Adrenal gland (tissue), 12 donors: ENCODE data around the gene PANX2. TPM values are rescaled to one million over a fixed set of nuclear protein-coding genes. Genes with fewer than 3 reads are reported as not detected.
A peak's percentile ranks its signal among the peaks of the same experiment; 100 is the strongest.

Source experiments
- DNase-seq, 7 donors: peaks; one replicate each; pipeline ENCODE4 v3.0.0-alpha.2; 2019 to 2020
- H3K27ac ChIP-seq, 5 donors: fragments of 200-600 bp; sonication (generic) in 4 of 5; 1 replicate in 3 of 5; 2 replicates in 2 of 5; pipeline versions ENCODE4 v1.5.1 to v1.8.0; 2016 to 2020; ENCODE audit warnings: mild to moderate bottlenecking in 1 of 5
- H3K27me3 ChIP-seq: fragments of 200-600 bp; 2 replicates; pipeline ENCODE4 v1.8.0; 2021
- H3K36me3 ChIP-seq, 2 donors: fragments of 200-600 bp; replicated peaks in 1 of 2; 1 replicate in 1 of 2; 2 replicates in 1 of 2; pipeline versions ENCODE4 v1.5.1 to v1.8.0; 2018 to 2022
- H3K4me1 ChIP-seq, 2 donors: fragments of 200-600 bp; replicated peaks in 1 of 2; 1 replicate in 1 of 2; 2 replicates in 1 of 2; pipeline versions ENCODE4 v1.5.1 to v1.8.0; 2018 to 2021
- H3K4me3 ChIP-seq, 4 donors: fragments of 200-600 bp; sonication (generic) in 3 of 4; one replicate each; pipeline ENCODE4 v1.5.1; 2016 to 2018
- H3K9me3 ChIP-seq, 3 donors: fragments of 200-600 bp; sonication (generic) in 1 of 3; replicated peaks in 1 of 3; 1 replicate in 2 of 3; 2 replicates in 1 of 3; pipeline versions ENCODE4 v1.5.1 to v1.8.0; 2016 to 2021
- CTCF ChIP-seq, 6 experiments: fragments of 450-650 bp in 4 of 6; fragments of 200-600 bp in 2 of 6; sonication (generic) in 1 of 6; IDR thresholded peaks; 1 replicate in 5 of 6; 2 replicates in 1 of 6; pipeline versions ENCODE4 v1.5.1 to v1.8.0; 2016 to 2021; ENCODE audit warnings: antibody characterized with exemption in 6 of 6, mild to moderate bottlenecking in 2 of 6, moderate library complexity in 1 of 6
- POLR2A ChIP-seq, 2 donors: fragments of 450-650 bp; IDR thresholded peaks; one replicate each; pipeline ENCODE4 v1.6.1; 2017; ENCODE audit warnings: antibody characterized with exemption in 2 of 2, mild to moderate bottlenecking in 2 of 2, moderate library complexity in 1 of 2
- WGBS, 4 donors: extraction: QIAGEN DNeasy Blood & Tissue Kit in 2 of 4; methylation state at CpG; one replicate each; pipeline versions ENCODE4 v1.1.5 to v1.1.7; 2013 to 2017; 5-methylcytosine and 5-hydroxymethylcytosine counted together
- intact Hi-C, 2 donors: fragments of 100-400 bp; cut with DNase I; formaldehyde crosslinking; loops; one replicate each; pipeline versions ENCODE4 v1.14.1 to v1.15.0; 2022 to 2023
- polyA plus RNA-seq, 3 donors: library from polyadenylated mRNA; stranded (reverse); fragments of 200-250 nt in 2 of 3; fragments of 350-450 nt in 1 of 3; fragmentation: Illumina TruSeq in 1 of 3; extraction: RNeasy Lipid Tissue Mini Kit (QIAGEN cat#74804) in 1 of 3; gene quantifications; one replicate each; pipeline ENCODE4 v1.2.3, GENCODE V29; 2013 to 2014
- total RNA-seq, 9 donors: library from RNA; depleted of rRNA in 4 of 9; stranded (reverse); fragments of >200 nt in 4 of 9; fragments of 120-200 nt in 1 of 9; fragmentation: NEBNext Ultra II Directional in 1 of 9; extraction: Animal tissue kit (Norgen Biotek cat#: 25700) in 1 of 9; gene quantifications; one replicate each; pipeline versions ENCODE4 v1.1.0 to v1.2.4, GENCODE V29; 2013 to 2023
- donor health status: healthy with polysubstance abuse.
- donor health status: Bipolar disorder and iron deficiency.
- donor health status: DM: yes; HTN: yes; CAD: no.
- donor health status: DM: no; HTN: no; CAD: no.
- donor health status: DM: no; HTN: no; CAD: no.
- donor health status: DM: yes; HTN: yes; CAD: no.

The PANX2 gene
- total and polyA plus RNA-seq, 12 donors: 0.22 to 4.1 (median 0.70) TPM

- H3K9me3 ChIP-seq: no peaks in the 10 kb centered on the region
- TF ChIP-seq CTCF (IDR thresholded peaks at IDR 0.05) (no peak), POLR2A (IDR thresholded peaks at IDR 0.05) (no peak)
- H3K36me3 ChIP-seq: no peaks in the 10 kb centered on the region
- intact Hi-C loops: no loop called here
- WGBS, 4 donors: 49 to 88% (median 73%) methylated on average over 31 to 98 of the region's 98 CpGs
- no peaks in the 10 kb centered on the region for H3K4me1 ChIP-seq
- no peak overlapping the region for H3K27ac ChIP-seq
- H3K4me3 ChIP-seq: no peak overlapping the region
- peaks cover 11% of the 10 kb centered on the region for H3K27me3 ChIP-seq
- DNase-seq: no peak
Measured at GRCh38 chr22:50177537-50178470, 7.3 kb downstream of the PANX2 start.

DNA sequence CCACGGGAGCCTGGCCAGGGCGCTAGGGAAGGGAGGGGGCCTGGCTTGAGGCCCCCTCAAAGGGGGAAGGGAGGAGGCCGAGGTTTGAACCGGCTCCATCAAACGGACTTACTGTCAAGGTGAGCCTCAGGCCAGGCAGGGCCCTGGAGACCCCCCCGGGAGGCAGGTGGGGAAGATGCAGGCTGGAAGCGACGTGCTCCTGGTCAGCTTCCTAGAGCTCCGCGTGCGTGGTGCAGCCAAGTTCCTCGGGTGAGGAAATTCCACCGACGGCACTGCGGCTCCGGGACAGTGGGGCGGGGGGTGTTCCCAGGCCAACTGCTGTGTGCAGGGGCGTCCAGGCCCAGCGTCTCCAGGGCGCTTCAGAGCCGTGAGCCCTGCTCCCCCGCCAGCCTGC, 7.9 kb downstream of the PANX2 start:
- Histone ChIP-seq H3K36me3 (no peaks in the 10 kb centered on the region), H3K27me3 (peaks cover 11% of the 10 kb centered on the region), H3K4me3 (no peak overlapping the region), H3K9me3 (no peaks in the 10 kb centered on the region), H3K27ac (no peak overlapping the region), H3K4me1 (no peaks in the 10 kb centered on the region)
- DNase-seq: no peak
- TF ChIP-seq CTCF (IDR thresholded peaks at IDR 0.05) (no peak), POLR2A (IDR thresholded peaks at IDR 0.05) (no peak)
- intact Hi-C loops: no loop called here
- WGBS, 4 donors: 48 to 70% (median 65%) methylated on average over 15 to 22 of the region's 22 CpGs

- Histone ChIP-seq H3K27me3 (peaks cover 11% of the 10 kb centered on the region), H3K4me3 (no peak overlapping the region), H3K36me3 (no peaks in the 10 kb centered on the region), H3K9me3 (no peaks in the 10 kb centered on the region), H3K27ac (no peak overlapping the region), H3K4me1 (peaks cover 0 to 5% of the 10 kb centered on the region in 2 donors)
- intact Hi-C loops: no loop called here
- TF ChIP-seq POLR2A (IDR thresholded peaks at IDR 0.05) (no peak), CTCF (IDR thresholded peaks at IDR 0.05) (no peak)
- 84 to 90% (median 85%) methylated on average over 53 to 64 of the region's 64 CpGs for WGBS, 4 donors
- peak in 1 of 7 donors; percentile 13 for DNase-seq
Measured at GRCh38 chr22:50178871-50179869, 8.6 kb downstream of the PANX2 start.
